GM18505 (cell line): ENCODE results near the gene CFAP46.

Source experiments
- ATAC-seq: cut with Tn5 transposase; IDR thresholded peaks from one replicate; pipeline ENCODE4 v1.9.1; 2021; ENCODE audit not compliant: unreplicated experiment
- POLR2A ChIP-seq: IDR thresholded peaks from 4 replicates; pipeline ENCODE4 v1.6.1; 2011; ENCODE audit warnings: borderline replicate concordance; ENCODE audit not compliant: insufficient read depth, insufficient read length; ENCODE audit errors: extremely low read depth

The CFAP46 gene

GRCh38 chr10:132810807-132811700, 131.3 kb downstream of the CFAP46 start:
- TF ChIP-seq POLR2A, result no peak
- no peak for ATAC-seq

GRCh38 chr10:132810141-132810806, 132.1 kb downstream of the CFAP46 start:
- ATAC-seq, result no peak
- no peak for TF ChIP-seq POLR2A

GRCh38 chr10:132809232-132810140, 132.9 kb downstream of the CFAP46 start:
- no peak for TF ChIP-seq POLR2A
- no peak for ATAC-seq

- no peak for ATAC-seq
These were observed 133.8 kb downstream of the CFAP46 start for GRCh38 chr10:132808383-132809231.

GRCh38 chr10:132807621-132808049, 134.7 kb downstream of the CFAP46 start:
- no peak for ATAC-seq
- TF ChIP-seq POLR2A, result no peak

More at GRCh38 chr10:132808383-132809231, 133.8 kb downstream of the CFAP46 start:
- no peak for TF ChIP-seq POLR2A

- no peak for TF ChIP-seq POLR2A
- no peak for ATAC-seq
These were observed 135.8 kb downstream of the CFAP46 start for GRCh38 chr10:132806561-132807003.

GRCh38 chr10:132806110-132806509, 136.3 kb downstream of the CFAP46 start:
- ATAC-seq, result no peak

GRCh38 chr10:132805599-132805998, 136.8 kb downstream of the CFAP46 start:
- TF ChIP-seq POLR2A, result no peak
- no peak for ATAC-seq

More at GRCh38 chr10:132806110-132806509, 136.3 kb downstream of the CFAP46 start:
- TF ChIP-seq POLR2A, result no peak

GRCh38 chr10:132804785-132805426, 137.5 kb downstream of the CFAP46 start:
- no peak for ATAC-seq
- no peak for TF ChIP-seq POLR2A

- no peak for TF ChIP-seq POLR2A
These were observed 138.1 kb downstream of the CFAP46 start for GRCh38 chr10:132804287-132804686.

GRCh38 chr10:132803416-132804210, 138.8 kb downstream of the CFAP46 start:
- TF ChIP-seq POLR2A, result no peak
- no peak for ATAC-seq

More at GRCh38 chr10:132804287-132804686, 138.1 kb downstream of the CFAP46 start:
- no peak for ATAC-seq
